Kidney glomerular epithelial cell (primary cell): ENCODE data around the gene NRCAM.
A peak's percentile ranks its signal among the peaks of the same experiment; 100 is the strongest.
"Not testable (repeated sequence)": the region's sequence is repeated elsewhere in the genome, so short reads cannot be mapped to it uniquely, and the experiment has no call there.

Experiments used
- DNase-seq: peaks from one replicate; lab custom pipeline; 2025; lab: John Stamatoyannopoulos, UW

NRCAM gene

DNA sequence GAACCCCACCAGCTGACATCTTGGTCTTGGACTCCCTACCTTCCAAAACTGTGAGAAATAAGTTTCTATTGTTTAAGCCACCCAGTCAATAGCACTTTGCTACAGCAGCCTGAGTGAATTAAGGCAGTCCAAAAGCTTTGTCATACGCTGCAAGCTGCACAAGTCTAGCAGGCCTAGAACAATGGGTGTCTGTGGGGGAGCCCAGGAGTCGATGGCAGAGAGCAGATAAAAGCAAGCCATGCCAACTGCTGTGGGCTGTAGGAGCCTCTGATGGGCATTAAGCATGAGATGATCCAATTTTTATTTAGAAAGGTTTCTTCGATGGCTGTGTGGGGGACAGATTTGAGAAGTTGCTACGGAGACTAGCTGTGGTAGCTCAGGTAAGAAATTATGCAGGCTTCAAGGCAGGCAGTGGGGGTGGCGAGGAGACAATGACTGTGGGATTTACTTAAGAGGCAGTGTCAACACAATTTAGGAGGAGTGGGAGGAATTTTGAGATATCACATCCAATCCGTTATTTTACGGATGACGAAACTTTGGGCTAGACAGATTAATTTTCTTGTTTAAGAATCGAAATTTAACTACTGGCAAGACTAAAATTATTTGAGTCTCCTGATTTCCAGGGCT lies 110.4 kb downstream of the NRCAM start:
- DNase-seq, result no peak

DNA sequence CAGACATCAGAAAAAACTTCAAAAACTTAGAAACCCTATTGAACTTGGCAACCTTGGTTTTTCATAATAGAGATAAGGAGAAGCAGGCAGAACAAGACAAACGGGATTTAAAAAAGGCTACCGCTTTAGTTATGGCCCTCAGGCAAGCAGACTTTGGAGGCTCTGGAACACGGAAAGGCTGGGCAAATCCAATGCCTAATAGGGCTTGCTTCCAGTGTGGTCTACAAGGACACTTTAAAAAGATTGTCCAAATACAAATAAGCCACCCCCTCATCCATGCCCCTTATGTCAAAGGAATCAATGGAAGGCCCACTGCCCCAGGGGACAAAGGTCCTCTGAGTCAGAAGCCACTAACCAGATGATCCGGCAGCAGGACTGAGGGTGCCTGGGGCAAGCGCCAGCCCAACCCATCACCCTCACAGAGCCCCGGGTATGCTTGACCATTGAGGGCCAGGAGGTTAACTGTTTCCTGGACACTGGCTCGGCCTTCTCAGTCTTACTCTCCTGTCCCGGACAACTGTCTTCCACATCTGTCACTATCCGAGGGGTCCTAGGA lies 115.3 kb downstream of the NRCAM start:
- DNase-seq, result no peak

DNA sequence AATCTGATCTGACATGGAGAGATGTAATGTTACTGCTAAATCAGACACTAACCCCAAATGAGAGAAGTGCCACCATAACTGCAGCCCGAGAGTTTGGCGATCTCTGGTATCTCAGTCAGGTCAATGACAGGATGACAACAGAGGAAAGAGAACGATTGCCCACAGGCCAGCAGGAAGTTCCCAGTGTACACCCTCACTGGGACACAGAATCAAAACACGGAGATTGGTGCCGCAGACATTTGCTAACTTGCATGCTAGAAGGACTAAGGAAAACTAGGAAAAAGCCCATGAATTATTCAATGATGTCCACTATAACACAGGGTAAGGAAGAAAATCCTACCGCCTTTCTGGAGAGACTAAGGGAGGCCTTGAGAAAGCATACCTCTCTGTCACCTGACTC lies 115.8 kb downstream of the NRCAM start:
- not testable (repeated sequence) for DNase-seq

DNA sequence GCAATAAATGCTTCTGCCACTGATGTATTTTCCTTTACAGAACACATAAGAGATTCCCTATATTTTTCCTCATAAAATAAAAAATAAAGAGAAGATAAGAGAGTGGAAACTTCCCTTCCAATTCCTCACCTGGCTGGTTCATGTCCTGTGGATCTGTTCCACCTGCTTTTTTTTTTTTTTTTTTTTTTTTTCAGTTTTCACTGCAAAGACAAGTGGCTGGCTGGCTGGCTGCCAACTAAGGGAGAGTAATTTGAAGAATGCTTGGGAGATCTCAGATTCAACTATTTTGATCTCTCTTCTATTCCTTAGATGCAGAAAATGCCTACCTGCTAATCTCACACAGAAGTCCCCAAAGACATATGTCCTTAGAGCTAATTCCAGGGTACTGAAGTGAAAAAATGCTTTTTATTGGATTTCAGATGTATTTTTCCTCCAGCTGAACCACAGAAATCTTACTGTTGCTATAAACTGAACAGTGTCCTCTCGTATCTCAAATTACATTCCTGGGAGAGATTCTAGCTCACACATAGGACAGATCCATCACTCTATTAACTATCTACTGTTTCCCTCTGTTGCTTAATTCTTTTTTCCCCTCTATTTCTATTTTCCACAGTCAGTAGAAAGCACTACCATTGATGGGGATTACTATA lies 120.8 kb downstream of the NRCAM start:
- DNase-seq, result no peak

DNA sequence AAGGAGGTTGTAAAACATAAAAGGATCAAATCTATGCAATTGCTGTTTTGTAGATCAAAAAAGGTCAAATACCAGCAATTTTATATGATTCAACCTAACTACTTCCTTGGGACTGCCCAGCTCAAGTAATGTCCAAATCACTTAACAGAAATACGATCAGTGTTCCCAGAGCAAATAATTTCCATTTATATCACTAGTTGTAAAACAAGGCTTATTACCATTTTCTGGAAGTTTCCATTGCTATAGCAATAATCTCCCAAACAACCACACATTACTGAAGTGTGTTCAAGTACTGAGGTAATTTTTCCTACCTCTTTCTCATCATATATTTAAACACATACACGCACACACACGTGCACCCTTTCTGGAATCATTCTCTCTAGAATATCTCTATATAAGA lies 123.3 kb downstream of the NRCAM start:
- DNase-seq, result no peak

DNA sequence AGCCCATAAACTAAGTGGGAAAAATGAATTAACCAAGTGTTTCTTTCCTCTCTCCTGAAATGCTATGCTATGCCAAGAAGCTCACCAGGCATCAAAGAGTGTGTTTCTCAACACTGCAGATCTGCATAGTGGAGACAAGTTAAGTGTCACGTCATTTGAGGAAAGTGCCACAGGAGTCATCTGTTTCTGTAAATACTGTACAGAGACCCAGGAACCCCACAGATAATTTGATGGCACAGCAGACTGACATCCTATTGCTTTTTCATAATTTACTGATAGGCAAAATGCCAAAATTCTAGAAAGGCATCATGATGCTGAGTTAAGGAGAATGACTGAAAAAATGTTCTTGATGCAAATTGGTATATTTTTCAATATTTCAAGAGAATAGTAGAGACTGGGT lies 124.3 kb downstream of the NRCAM start:
- DNase-seq, result no peak

DNA sequence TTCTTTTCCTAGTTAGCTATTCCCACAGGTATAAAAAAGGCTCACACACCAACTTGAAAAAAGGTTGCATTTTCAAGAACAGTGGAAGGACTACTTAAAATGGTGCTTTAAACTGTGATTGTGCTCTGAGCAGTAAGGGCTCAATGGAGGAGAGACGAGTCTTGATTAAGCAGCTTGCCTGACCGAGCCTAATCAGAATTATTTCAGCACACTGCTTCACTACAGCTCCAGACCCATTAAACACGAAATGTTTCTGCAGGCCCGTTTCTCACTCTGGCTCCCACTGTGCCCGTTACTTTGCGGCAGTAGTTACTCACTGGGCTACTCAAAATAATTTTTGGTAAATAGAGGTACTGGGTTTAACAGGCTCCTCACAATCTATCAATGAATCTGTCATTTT lies 126.0 kb downstream of the NRCAM start:
- DNase-seq, result no peak

DNA sequence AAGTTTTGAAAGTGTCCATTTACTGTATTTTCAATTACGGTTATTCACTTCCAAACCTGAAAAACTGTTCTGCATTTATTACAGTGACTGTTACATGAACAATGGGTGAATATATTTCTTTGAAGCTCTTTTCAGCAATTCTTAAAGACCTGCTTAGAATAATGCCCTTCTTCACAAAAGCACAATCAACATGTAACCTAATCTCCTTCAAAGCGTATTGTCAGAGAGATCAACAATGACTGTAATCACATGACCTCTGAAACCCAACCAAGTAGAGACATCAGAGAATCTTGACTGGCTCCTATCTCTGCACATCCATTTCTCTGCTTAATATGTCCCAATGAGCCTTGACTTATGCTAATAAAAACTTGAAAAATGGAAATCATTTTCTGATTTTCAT lies 126.7 kb downstream of the NRCAM start:
- DNase-seq, result no peak

DNA sequence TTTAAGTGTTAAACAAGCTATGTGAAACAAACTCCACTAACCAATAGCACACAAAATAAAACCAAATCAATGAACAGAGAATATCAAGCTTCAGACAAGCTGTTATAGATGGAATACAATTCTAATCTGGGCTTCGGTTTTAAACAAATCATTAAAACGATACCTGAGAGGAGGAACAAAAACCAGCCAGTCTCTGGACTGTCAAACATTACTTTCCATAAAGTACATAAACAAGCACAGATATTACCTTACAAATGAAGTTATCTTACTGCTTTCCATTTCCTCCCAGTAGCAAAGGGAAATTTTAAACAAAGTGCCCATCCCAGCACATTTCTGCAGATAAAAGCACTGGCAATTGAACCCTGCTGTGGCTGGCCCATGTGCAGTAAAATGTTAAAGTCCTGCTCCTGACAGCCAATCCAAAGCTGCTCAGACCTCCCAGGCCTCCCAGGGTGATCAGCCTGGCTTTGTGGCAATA lies 128.0 kb downstream of the NRCAM start:
- DNase-seq, result no peak

DNA sequence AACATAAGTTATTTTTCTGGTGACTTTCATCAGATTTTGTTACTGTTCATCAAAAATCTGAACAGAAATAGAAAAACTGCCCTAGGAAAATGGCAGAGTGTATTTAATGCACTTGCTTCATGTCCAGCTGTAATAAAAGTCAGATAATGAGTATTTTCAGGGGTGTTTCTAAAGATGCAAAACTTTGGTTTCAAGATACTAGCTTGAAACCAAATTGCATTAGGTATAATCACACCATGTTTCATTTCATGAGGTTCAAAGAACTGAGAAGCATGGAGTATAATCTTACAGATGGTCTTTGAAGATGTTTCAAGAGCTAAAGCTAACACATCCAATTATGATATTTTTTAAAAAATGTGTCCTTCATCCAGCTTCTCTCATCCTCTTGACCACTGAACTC lies 128.9 kb downstream of the NRCAM start:
- DNase-seq, result no peak

DNA sequence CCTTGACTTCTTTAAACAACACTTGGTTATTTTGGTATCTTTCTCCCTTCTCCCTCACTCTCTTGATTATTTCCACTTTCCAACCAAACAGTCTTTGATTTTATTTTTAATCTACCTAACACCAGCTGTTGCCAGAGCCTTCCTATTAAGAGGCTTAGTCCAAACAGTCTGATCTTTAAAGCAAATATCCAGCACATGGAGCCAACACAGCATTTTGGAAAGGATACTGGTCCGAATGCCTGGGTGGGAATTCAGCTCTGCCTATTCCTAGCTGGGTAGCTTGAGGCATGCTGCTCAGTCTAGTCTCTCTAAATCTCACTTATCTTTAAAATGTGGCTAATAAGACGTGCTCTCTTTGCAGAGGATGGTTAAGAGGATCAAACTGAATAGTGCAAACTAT lies 129.3 kb downstream of the NRCAM start:
- DNase-seq, result no peak

DNA sequence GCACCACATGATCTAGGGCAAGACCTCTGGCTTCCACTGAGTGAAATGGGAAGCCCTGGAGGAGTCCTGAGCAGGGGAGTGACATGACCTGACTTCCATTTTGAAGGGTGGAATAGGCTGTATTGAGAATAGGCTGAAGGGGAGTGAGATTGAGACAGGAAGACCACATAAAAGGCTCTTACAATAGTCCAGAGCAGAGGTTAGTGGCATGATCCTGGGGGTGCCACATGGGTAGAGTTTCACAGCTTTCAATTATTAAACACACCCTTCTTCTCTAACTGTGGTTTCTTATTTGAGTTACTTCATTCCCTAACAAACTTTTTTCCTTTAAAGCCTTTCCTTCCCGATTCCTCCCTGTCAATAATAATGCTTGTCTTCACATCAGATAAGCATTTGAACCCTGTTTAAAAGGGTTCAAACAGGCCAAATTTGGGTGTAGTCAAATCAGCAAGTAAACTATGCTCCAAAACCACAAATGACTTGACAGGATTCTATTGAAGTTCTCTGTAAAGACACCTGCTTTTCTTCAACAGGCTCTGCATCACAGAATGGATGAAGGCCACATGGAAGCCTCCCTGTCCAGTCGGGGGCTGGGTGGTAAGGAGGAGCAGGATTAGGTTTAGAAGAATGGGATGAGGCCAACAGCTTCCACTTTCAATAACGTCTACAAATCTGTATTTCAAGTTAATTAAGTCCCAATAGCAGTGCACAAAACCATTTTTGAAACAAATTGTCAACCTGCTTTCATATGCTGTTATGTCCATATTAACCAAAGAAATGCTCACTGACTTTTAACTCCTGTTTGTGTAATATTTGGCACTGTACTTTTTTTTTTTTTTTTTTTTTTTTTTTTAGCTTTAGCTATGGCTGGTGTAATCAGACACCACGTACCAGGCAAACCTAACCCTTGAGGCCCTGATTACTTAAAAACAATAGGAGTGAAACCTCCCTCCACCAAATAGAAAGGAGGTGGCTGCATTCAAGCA lies 131.9 kb downstream of the NRCAM start:
- no peak for DNase-seq

DNA sequence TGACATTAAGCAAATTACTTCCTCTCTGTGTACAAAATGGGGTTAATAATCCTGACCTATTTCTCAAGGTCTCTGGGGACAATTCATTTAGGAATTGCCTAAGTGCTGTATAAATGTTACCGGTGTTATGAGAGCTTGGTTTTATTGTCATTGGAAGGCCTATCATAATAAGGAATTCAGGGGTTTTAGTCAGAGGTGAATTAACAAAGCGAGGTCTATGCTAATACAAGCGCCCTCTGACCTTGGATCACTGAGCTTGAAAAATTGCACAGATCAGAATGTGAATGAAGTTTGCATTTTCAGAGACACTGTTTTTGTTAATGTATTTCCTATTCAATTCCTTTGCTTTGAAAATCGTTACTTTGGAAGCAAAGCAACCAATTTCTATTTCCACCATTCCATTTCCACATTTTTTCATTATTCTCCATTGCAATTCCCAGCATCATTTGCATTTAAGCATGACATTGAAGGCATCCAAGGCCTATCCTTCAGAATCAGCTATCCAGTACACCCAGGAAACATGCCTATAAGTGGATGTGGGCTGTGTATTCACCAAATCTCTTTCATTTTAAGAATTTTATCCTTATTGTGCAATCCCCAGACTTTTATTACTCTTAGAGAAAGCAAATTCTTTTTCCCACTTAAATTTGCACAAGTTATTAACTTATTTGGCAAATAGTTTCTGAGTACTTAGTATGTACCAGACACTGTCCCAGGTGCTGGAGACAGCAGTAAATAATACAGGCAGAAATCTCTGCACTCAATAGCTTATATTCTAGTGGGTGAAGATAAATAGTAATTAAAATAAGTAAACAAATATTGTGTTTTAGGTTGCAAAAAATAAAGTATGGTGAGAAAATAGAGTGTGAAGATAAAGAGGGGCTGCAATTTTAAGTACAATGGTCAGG lies 133.1 kb downstream of the NRCAM start:
- DNase-seq, result no peak

DNA sequence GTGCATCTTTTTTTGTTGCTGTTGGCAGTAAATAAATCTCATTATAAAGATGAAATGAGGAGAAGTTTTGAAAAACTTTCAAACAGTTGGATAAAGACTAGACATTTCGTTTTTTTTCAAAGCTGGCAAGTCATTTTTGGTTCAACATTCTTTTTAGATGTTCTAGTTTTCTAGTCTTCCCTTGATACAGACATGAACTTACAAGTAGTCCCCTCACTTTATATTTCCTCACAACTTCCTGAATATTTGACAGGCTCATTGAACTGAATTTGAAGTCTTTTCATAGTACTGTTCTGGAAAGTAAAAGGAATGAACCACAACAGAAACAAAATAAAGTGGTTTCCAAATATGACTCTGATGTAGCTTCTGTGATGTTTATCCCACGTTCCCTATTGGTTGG lies 134.2 kb downstream of the NRCAM start:
- no peak for DNase-seq

DNA sequence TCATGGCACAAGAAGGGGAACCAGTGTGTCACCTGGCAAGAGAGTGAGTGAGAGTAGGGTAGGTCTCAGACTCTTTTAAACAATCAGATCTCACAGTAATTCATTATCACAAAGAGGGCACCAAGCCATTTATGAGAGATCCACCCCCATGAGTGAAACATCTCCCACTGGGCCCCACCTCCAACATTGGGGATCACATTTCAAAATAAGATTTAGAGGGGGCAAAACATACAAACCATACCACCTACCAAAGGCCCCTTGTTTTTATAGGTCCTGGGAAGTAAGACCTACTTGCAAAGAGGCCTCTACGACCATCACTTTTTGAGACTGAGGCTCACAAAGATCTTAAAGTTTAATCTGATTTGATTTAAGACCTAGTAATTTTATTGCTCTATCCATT lies 134.9 kb downstream of the NRCAM start:
- no peak for DNase-seq

DNA sequence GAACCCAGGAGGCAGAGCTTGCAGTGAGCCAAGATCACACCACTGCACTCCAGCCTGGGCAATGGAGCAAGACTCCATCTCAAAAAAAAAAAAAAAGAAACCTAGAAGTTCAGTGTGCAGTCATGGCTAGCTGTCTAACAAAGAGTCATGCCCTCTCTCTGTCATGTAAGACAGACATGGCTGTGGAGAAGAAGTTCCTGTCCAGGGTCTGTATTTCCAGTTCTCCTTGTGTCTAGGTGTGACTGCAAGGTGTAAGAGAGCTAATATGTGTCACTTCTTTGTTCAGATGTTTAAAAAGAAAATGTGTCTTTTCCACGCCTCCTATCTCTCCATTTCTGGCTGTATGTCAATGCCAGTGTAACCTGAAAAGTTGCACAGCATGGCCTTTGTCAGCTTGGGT lies 139.5 kb downstream of the NRCAM start:
- no peak for DNase-seq

DNA sequence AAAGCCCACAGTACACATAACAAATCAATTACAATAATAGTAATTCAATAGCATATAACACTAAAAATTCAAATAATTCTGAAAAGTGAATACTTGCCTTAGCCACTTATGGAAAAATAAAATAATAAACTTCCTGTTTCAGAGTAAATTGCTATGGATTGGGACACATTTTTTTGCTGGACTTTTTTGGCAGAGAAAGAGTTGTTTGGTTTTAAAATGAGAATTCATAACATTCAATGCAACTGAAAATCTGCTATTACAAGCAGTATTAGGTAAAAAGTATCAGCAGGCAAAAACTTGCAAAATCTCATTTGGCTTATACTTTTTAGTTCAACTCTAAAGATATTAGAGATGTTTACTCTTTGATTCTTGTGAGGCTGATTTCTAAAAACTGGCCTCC lies 141.7 kb downstream of the NRCAM start:
- no peak for DNase-seq

DNA sequence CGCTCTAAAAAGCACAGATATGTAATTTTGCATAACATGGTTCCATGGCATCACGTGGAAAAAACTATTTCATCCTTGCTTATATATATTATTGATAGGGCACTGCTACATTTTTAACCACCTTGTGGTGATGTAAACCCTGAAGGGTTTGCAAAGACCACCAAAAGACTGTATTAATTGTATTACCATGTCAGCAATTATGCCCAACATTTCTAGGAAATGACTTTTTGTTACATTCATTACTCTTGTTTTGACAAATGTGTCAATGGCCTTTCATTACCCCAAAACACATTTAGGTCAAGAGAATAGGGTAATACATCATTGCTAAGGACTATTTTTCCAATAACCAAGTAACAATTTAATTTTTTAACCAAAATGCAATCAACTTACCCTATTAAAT lies 142.2 kb downstream of the NRCAM start:
- DNase-seq, result no peak

DNA sequence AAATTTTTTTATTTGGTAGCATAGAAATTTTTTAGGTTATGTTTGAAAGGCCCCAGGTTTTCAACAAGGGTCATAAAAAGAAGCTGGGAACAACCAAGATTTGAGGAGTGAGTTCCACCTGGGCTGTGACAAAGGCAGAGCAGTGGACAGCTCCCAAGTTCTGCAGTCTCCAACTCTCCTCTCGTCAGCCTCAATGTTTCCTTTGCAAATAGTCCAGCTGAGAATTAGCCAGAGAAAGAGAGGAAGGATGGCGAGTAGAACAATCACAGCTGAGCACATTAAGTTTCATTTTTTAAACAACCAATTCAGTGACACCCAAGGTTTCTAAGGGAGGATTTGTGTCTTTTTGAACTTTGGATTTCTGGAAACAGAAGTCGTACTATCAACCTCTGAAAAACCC lies 143.2 kb downstream of the NRCAM start:
- no peak for DNase-seq

DNA sequence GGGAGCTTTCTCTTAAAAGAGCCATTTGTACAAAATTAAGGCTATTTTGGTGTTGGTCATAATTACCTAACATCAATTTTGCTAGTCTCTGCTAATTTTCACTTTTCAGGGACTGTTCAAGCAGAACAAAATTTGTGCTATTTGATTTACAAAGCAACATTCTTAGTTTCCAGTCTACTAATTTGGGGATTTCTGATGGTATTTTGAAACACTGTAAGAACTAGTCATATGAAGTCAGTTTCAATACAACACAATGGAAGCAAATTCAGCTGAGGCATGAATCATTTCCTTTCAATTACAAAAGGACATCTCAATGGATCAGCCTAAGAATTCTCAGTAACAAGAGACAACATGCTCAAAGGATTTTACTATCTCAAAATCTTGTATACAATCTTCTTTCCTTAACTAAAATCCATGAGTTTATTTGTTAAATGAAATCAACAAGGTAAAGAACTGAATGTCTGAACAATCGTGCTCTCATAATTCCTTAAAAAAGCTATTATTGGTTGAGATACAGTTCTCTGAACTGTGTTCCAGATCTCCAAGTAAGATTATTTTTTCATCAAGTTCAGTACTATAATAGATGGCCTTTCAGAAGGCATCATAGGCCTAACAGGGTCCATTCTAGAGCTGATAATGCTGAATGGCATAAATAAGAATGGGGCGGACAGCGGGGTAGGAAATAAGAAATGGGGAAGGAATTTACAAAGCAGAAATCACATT lies 144.6 kb downstream of the NRCAM start:
- peak; percentile 63 for DNase-seq

DNA sequence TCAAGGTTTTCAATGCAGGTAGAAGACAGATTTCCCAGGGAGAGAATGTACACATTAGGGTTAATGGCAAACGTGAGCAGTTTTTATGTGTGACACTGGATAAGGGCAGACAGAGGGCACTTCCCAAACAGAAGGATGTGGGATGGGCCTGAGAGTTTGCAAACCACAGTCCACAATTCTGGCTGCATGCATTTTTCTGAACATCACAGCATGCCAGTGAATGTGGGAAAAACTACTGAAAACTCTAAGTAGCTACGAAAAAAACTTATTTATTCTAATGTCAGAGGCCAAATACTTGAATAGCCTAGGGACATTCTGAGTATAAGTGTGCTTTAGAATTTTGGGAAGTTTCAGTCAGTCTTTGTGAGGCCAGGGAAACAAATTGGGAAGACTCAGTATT lies 145.9 kb downstream of the NRCAM start:
- no peak for DNase-seq
